ENCODE measurements around the gene TBC1D22B. TPM values are rescaled to one million over a fixed set of nuclear protein-coding genes. Genes with fewer than 3 reads are reported as not detected.

Gene TBC1D22B
- polyA plus RNA-seq, 1 of the 3 experiments (the other 2 are of a cell fraction): 5.3 TPM

- TF ChIP-seq IRF3 (IDR thresholded peaks at IDR 0.05; ENCODE audit: low read depth, low read length) (no peak), CHD2 (IDR thresholded peaks at IDR 0.05; ENCODE audit: low read length, partially characterized antibody) (no peak), GABPA (IDR thresholded peaks at IDR 0.05; ENCODE audit: low read depth) (no peak), NFIC (IDR thresholded peaks at IDR 0.05; ENCODE audit: borderline replicate concordance) (no peak)
- WGBS (ENCODE audit: low lambda C conversion rate): 92% methylated on average over 4 of the region's 4 CpGs
- CTCF ChIA-PET: interaction anchor here (1.5 to 2.6 kb wide), 2 partner anchors 10 kb away, joined by 3 to 10 read pairs; no protein-coding TSS in a partner anchor
Observed at GRCh38 chr6:37376078-37376743, 118.6 kb downstream of the TBC1D22B start.

GRCh38 chr6:37381579-37381978 lies 124.0 kb downstream of the TBC1D22B start:
- Histone ChIP-seq H3K36me3 (replicated peaks in 1 of 2; ENCODE audit: control insufficient read depth in 1 of 2, insufficient read depth in 2 of 2, low read length in 1 of 2) (peaks cover 17 to 32% of the 10 kb centered on the region in 2 experiments), H3K27ac (ENCODE audit: low read depth in 2 of 2, low read length in 1 of 2) (no peak overlapping the region), H3K9me2 (no peaks in the 10 kb centered on the region), H3K4me3 (ENCODE audit: low read depth in 2 of 2, low read length in 1 of 2) (no peak overlapping the region; a peak in 1 of 4 replicates), H3K9me3 (no peaks in the 10 kb centered on the region), H3K79me2 (ENCODE audit: insufficient read depth) (no peaks in the 10 kb centered on the region), H3K9ac (no peak overlapping the region), H4K20me1 (ENCODE audit: insufficient read depth) (no peaks in the 10 kb centered on the region), H3K27me3 (ENCODE audit: insufficient read depth) (no peaks in the 10 kb centered on the region), H3K4me1 (ENCODE audit: control insufficient read depth in 1 of 2, insufficient read depth in 2 of 2, low read depth in 1 of 2, low read length in 1 of 2) (no peaks in the 10 kb centered on the region), H3K4me2 (no peak overlapping the region), H2AFZ (ENCODE audit: low read depth) (no peak overlapping the region), H3F3A (replicated peaks; ENCODE audit: insufficient read depth) (peaks cover 3% of the 10 kb centered on the region)
- ChIA-PET CTCF (interaction anchor here (0.6 to 3.6 kb wide), 27 partner anchors 9 to 311 kb away, joined by 3 to 26 read pairs (median 5); partner anchors contain the start of gene CMTR1), POLR2A (no interaction called here)
- TF ChIP-seq, protein P1, sequence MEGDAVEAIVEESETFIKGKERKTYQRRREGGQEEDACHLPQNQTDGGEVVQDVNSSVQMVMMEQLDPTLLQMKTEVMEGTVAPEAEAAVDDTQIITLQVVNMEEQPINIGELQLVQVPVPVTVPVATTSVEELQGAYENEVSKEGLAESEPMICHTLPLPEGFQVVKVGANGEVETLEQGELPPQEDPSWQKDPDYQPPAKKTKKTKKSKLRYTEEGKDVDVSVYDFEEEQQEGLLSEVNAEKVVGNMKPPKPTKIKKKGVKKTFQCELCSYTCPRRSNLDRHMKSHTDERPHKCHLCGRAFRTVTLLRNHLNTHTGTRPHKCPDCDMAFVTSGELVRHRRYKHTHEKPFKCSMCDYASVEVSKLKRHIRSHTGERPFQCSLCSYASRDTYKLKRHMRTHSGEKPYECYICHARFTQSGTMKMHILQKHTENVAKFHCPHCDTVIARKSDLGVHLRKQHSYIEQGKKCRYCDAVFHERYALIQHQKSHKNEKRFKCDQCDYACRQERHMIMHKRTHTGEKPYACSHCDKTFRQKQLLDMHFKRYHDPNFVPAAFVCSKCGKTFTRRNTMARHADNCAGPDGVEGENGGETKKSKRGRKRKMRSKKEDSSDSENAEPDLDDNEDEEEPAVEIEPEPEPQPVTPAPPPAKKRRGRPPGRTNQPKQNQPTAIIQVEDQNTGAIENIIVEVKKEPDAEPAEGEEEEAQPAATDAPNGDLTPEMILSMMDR (IDR thresholded peaks at IDR 0.05): peak; percentile 65
- TF ChIP-seq POLR2AphosphoS5 (IDR thresholded peaks at IDR 0.05; ENCODE audit: low read depth, low read length): no peak
- peak; percentile 79 for TF ChIP-seq RAD21 (IDR thresholded peaks at IDR 0.05; ENCODE audit: low read length)
- TF ChIP-seq SIN3A (IDR thresholded peaks at IDR 0.05; ENCODE audit: borderline replicate concordance, low read depth, low read length): no peak
- peak; percentile 50 for TF ChIP-seq SMC3 (IDR thresholded peaks at IDR 0.05; ENCODE audit: low read depth, low read length)
- TF ChIP-seq, protein P2, sequence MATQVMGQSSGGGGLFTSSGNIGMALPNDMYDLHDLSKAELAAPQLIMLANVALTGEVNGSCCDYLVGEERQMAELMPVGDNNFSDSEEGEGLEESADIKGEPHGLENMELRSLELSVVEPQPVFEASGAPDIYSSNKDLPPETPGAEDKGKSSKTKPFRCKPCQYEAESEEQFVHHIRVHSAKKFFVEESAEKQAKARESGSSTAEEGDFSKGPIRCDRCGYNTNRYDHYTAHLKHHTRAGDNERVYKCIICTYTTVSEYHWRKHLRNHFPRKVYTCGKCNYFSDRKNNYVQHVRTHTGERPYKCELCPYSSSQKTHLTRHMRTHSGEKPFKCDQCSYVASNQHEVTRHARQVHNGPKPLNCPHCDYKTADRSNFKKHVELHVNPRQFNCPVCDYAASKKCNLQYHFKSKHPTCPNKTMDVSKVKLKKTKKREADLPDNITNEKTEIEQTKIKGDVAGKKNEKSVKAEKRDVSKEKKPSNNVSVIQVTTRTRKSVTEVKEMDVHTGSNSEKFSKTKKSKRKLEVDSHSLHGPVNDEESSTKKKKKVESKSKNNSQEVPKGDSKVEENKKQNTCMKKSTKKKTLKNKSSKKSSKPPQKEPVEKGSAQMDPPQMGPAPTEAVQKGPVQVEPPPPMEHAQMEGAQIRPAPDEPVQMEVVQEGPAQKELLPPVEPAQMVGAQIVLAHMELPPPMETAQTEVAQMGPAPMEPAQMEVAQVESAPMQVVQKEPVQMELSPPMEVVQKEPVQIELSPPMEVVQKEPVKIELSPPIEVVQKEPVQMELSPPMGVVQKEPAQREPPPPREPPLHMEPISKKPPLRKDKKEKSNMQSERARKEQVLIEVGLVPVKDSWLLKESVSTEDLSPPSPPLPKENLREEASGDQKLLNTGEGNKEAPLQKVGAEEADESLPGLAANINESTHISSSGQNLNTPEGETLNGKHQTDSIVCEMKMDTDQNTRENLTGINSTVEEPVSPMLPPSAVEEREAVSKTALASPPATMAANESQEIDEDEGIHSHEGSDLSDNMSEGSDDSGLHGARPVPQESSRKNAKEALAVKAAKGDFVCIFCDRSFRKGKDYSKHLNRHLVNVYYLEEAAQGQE (IDR thresholded peaks at IDR 0.05; ENCODE audit: low read depth, low read length): peak; percentile 81
- no peak for TF ChIP-seq MEF2A (IDR thresholded peaks at IDR 0.05; ENCODE audit: borderline replicate concordance, low read depth)
- WGBS (ENCODE audit: low lambda C conversion rate): 0% methylated on average over 1 of the region's 2 CpGs
- peak; percentile 47 for DNase-seq

More at GRCh38 chr6:37376078-37376743, 118.6 kb downstream of the TBC1D22B start:
- H3K4me3 ChIP-seq (ENCODE audit: low read depth in 2 of 2, low read length in 1 of 2): no peak overlapping the region
- H3K4me1 ChIP-seq (ENCODE audit: control insufficient read depth in 1 of 2, insufficient read depth in 2 of 2, low read depth in 1 of 2, low read length in 1 of 2): peaks cover 0 to 6% of the 10 kb centered on the region in 2 experiments; a peak in 2 of 4 replicates
- no peak overlapping the region for H2AFZ ChIP-seq (ENCODE audit: low read depth)
- H3K9ac ChIP-seq: no peak overlapping the region
- no peak for DNase-seq
- no peak overlapping the region for H3K4me2 ChIP-seq
- no peaks in the 10 kb centered on the region for H3K9me3 ChIP-seq
- POLR2A ChIA-PET: no interaction called here
- peaks cover 35 to 48% of the 10 kb centered on the region in 2 experiments for H3K36me3 ChIP-seq (replicated peaks in 1 of 2; ENCODE audit: control insufficient read depth in 1 of 2, insufficient read depth in 2 of 2, low read length in 1 of 2)
- H3K27me3 ChIP-seq (ENCODE audit: insufficient read depth): no peaks in the 10 kb centered on the region
- H4K20me1 ChIP-seq (ENCODE audit: insufficient read depth): no peaks in the 10 kb centered on the region
- H3K9me2 ChIP-seq: no peaks in the 10 kb centered on the region
- no peak overlapping the region for H3K27ac ChIP-seq (ENCODE audit: low read depth in 2 of 2, low read length in 1 of 2)
- peaks cover 3% of the 10 kb centered on the region for H3F3A ChIP-seq (replicated peaks; ENCODE audit: insufficient read depth)
- 0 out of 2 replicates have a peak, but pooled peaks cover 6% of the 10 kb centered on the region for H3K79me2 ChIP-seq (ENCODE audit: insufficient read depth)
